ENCODE measurements around the gene NT5M. TPM values are rescaled to one million over a fixed set of nuclear protein-coding genes. Genes with fewer than 3 reads are reported as not detected.
"Not testable (repeated sequence)": the region's sequence is repeated elsewhere in the genome, so short reads cannot be mapped to it uniquely, and the experiment has no call there.

NT5M gene
- total and polyA plus RNA-seq, 5 donors: 3.4 to 6.3 (median 5.3) TPM

DNA sequence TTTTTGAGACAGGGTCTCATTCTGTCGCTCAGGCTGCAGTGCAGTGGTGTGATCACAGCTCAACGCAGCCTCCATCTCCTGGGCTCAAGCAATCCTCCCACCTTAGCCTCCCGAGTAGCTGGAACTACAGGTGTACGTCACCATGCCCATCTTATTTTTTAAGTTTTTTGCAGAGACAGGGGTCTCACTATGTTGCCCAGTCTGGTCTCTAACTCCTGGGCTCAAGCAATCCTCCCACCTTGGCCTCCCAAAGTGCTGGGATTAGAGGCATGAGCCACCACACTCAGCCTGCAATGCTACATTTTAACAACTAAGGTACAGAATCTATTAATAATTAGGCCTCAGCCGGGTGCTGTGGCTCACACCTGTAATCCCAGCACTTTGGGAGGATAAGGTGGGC, 25.7 kb upstream of the NT5M start:
- intact Hi-C loops (cut with DNase I); DNase-seq; H3K9me3 ChIP-seq (ENCODE audit: control insufficient read depth, low read length); H3K27me3 ChIP-seq (ENCODE audit: control insufficient read depth, insufficient read depth); H3K27ac ChIP-seq (ENCODE audit: low read length); ATAC-seq; H3K4me1 ChIP-seq (ENCODE audit: control insufficient read depth, insufficient read depth, low read length); H3K4me3 ChIP-seq (ENCODE audit: low read length): not testable (repeated sequence)
- WGBS: 95% methylated on average over 5 of the region's 5 CpGs

DNA sequence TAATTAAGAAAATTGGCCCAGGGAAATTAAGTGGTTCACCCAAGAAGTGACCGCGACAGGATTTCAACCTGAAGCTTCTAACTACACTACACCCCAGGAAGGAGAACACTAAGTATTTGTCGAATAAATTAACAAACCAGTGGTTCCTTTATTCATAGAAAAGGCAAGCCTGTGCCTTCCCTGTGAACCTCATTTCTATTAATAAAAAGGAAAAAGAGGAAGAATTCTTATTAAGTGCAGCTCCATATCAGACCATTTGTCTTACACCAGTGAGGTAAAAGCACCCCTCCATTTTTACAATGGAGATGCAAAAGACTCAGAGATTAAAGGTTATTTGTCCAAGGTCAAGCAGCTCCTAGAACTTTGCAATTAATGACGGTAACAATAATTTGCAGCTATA, 23.9 kb upstream of the NT5M start:
- no peak for ATAC-seq
- intact Hi-C loops (cut with DNase I): no loop called here
- DNase-seq: no peak
- peaks cover 2% of the 10 kb centered on the region for H3K4me1 ChIP-seq (ENCODE audit: control insufficient read depth, insufficient read depth, low read length)
- no peaks in the 10 kb centered on the region for H3K27me3 ChIP-seq (ENCODE audit: control insufficient read depth, insufficient read depth)
- no peak overlapping the region for H3K27ac ChIP-seq (ENCODE audit: low read length)
- WGBS: 78% methylated on average over 4 of the region's 4 CpGs
- peak overlapping the region; percentile 61 for H3K4me3 ChIP-seq (ENCODE audit: low read length)
- no peaks in the 10 kb centered on the region for H3K9me3 ChIP-seq (ENCODE audit: control insufficient read depth, low read length)

DNA sequence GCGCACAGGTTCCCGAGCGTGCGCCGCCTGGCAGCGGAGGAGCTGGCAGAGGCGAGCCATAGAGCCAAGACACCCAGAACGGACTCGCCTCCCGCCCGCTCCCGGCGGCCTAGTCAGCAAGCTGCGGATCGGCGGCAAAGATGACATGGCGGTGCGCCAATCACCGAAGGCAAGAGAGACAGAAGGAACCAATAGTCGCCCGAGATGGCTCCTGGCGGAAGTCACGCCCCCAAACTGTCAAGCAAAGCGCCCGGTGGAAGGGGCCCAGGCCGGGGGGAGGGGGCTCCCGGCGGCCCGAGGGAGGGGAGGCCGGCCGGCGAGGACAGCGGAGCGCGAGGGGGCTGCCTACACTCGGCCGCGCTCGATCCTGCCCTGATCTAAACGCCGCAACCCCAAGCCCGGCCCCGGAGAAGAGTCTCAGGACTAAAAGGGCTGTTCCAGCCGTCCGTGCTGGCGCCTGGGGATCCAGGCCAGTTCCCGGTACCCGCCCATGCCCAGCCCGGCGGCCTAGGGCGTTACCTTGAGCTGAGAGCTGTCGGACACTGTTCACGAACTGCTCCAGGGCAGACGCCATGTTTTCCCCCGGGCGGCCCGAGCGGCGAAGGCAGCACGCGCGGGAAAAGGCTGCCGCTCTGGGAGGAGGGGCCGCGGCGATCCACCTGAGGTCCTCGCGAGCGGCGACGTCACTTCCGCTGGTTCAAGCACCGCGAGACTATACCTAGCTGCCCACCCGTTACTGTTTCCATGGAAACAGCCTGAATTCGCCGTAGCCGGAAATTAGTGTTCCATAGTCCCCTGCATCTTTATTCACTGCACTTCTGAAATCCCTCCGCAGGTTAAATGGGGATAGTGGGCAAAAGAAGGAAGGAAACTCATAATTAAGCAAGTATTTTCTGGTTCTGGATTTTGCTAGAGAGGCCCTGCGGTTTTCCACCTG, 22.3 kb upstream of the NT5M start, which contains the start of gene COPS3:
TSS of gene COPS3 (minus strand) at position 634 of the 937 bp plus-strand sequence. CDS start at position 574, 60 bp downstream.
- DNase-seq: peak; percentile 99 to 100 (median 99)
- Histone ChIP-seq H3K27me3 (ENCODE audit: control insufficient read depth, insufficient read depth) (no peaks in the 10 kb centered on the region), H3K9me3 (ENCODE audit: control insufficient read depth, low read length) (no peaks in the 10 kb centered on the region), H3K4me3 (ENCODE audit: low read length) (peak within 1 kb of the TSS; percentile 61), H3K27ac (ENCODE audit: low read length) (peak within 1 kb of the TSS; percentile 86), H3K4me1 (ENCODE audit: control insufficient read depth, insufficient read depth, low read length) (peaks cover 2% of the 10 kb centered on the region)
- intact Hi-C loops (cut with DNase I): no loop called here
- ATAC-seq: peak; percentile 98
- under 1% methylated on average over 80 of the region's 80 CpGs for WGBS

DNA sequence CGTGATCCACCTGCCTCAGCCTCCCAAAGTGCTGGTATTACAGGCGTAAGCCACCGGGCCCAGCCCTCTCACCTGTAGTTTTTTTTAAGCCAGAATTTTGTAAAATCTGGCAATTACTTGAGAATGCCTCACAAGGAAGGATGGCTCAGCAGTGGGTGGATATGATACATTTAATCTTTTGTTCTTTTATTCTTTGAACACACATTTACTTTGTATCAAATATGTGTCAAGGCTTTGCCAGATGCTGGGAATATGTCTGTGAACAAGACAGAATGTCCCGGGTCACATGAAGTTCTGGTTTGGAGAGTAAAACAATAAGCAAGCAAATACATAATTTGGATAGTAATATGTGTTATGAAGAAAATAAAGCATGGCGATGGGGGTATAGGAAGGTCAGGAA, 17.2 kb upstream of the NT5M start:
- no peaks in the 10 kb centered on the region for H3K27me3 ChIP-seq (ENCODE audit: control insufficient read depth, insufficient read depth)
- H3K9me3 ChIP-seq (ENCODE audit: control insufficient read depth, low read length): no peaks in the 10 kb centered on the region
- DNase-seq (no peak), ATAC-seq (no peak)
- peaks cover 2% of the 10 kb centered on the region for H3K4me1 ChIP-seq (ENCODE audit: control insufficient read depth, insufficient read depth, low read length)
- 92% methylated on average over 5 of the region's 5 CpGs for WGBS
- intact Hi-C loops (cut with DNase I): no loop called here
- no peak overlapping the region for H3K4me3 ChIP-seq (ENCODE audit: low read length)
- no peak overlapping the region for H3K27ac ChIP-seq (ENCODE audit: low read length)

DNA sequence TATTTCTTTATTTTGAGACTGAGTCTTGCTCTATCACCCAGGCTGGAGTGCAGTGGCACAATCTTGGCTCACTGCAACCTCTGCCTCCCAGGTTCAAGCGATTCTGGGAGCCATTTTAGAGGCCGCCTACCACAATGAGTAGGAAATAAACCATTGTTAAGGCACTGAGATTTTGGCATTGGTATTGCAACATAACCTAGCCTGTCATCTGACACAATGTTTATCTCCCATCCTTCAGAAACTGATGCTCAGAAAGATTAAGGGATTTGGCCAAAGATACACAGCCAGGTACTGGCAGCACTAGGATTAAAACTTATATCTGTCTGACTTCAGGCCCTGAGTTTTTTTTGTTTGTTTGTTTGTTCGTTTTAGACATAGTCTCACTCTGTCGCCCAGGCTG, 14.1 kb upstream of the NT5M start:
- intact Hi-C loops (cut with DNase I): no loop called here
- Histone ChIP-seq H3K4me1 (ENCODE audit: control insufficient read depth, insufficient read depth, low read length) (no peaks in the 10 kb centered on the region), H3K27ac (ENCODE audit: low read length) (no peak overlapping the region), H3K27me3 (ENCODE audit: control insufficient read depth, insufficient read depth) (no peaks in the 10 kb centered on the region), H3K9me3 (ENCODE audit: control insufficient read depth, low read length) (no peaks in the 10 kb centered on the region), H3K4me3 (ENCODE audit: low read length) (no peak overlapping the region)
- ATAC-seq (no peak), DNase-seq (no peak)
- 81% methylated on average over 4 of the region's 4 CpGs for WGBS

DNA sequence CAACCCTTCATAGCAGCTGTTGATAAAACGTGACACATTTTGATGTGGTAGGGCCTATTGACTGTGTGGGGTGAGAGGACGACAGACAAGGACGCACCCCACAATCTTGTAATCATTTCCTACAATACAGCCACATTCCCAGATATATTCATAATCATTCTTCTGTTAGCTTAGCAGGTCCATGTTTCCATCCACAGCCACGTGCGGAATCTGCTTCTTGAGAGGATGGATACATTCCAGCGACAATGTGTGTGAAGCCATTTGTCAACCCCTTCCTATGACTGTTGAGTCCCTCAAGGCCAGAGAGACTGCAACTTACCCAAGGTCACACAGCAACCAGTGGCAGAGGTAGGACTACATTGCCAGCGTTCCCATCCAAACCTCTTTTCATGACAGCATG, 13.5 kb upstream of the NT5M start:
- H3K4me3 ChIP-seq (ENCODE audit: low read length): no peak overlapping the region
- no peak overlapping the region for H3K27ac ChIP-seq (ENCODE audit: low read length)
- no peaks in the 10 kb centered on the region for H3K9me3 ChIP-seq (ENCODE audit: control insufficient read depth, low read length)
- ATAC-seq (no peak), DNase-seq (no peak)
- H3K27me3 ChIP-seq (ENCODE audit: control insufficient read depth, insufficient read depth): no peaks in the 10 kb centered on the region
- intact Hi-C loops (cut with DNase I): no loop called here
- 77% methylated on average over 7 of the region's 7 CpGs for WGBS
- no peaks in the 10 kb centered on the region for H3K4me1 ChIP-seq (ENCODE audit: control insufficient read depth, insufficient read depth, low read length)

DNA sequence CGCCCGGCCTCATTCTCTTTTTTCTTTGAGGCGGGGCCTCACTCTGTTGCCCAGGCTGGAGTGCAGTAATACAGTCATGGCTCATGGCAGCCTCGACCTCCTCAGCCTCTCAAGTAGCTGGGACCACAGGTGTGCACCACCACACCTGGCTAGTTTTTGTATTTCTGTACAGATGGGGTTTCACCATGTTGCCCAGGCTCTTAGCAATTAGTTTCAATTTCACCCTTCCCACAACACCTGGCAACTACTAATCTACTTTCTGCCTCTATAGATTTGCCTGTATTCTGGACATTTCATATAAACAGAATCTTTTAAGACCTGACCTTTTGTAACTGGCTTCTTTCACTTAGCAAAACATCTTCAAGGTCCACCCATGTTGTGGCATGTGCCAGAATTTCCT, 8.0 kb upstream of the NT5M start:
- intact Hi-C loops (cut with DNase I): no loop called here
- 95% methylated on average over 4 of the region's 4 CpGs for WGBS
- no peaks in the 10 kb centered on the region for H3K4me1 ChIP-seq (ENCODE audit: control insufficient read depth, insufficient read depth, low read length)
- no peaks in the 10 kb centered on the region for H3K9me3 ChIP-seq (ENCODE audit: control insufficient read depth, low read length)
- ATAC-seq: no peak
- H3K27ac ChIP-seq (ENCODE audit: low read length): no peak overlapping the region
- H3K4me3 ChIP-seq (ENCODE audit: low read length): no peak overlapping the region
- DNase-seq: no peak
- no peaks in the 10 kb centered on the region for H3K27me3 ChIP-seq (ENCODE audit: control insufficient read depth, insufficient read depth)

DNA sequence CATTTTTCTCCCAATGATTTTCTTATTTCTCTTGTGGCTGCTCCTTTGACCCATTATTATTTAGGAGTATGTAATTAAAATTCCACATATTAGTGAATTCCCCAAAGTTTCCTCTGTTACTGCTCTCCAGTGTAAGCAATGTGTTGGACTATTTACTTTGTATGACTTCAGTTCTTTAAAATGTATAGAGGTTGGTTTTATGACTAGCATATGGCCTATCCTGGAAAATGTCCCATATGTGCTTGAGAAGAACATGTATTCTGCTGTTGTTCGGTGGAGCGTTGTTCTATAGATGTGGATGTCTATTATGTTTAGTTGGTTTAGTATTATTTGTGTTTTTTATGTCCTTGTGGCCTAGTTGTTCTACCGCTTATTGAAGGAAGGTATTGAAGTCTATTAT, 6.0 kb upstream of the NT5M start:
- Histone ChIP-seq H3K4me1 (ENCODE audit: control insufficient read depth, insufficient read depth, low read length) (no peaks in the 10 kb centered on the region), H3K27me3 (ENCODE audit: control insufficient read depth, insufficient read depth) (no peaks in the 10 kb centered on the region), H3K27ac (ENCODE audit: low read length) (no peak overlapping the region), H3K4me3 (ENCODE audit: low read length) (no peak overlapping the region), H3K9me3 (ENCODE audit: control insufficient read depth, low read length) (no peaks in the 10 kb centered on the region)
- intact Hi-C loops (cut with DNase I): no loop called here
- 89% methylated on average over 3 of the region's 3 CpGs for WGBS
- ATAC-seq (no peak), DNase-seq (no peak)

DNA sequence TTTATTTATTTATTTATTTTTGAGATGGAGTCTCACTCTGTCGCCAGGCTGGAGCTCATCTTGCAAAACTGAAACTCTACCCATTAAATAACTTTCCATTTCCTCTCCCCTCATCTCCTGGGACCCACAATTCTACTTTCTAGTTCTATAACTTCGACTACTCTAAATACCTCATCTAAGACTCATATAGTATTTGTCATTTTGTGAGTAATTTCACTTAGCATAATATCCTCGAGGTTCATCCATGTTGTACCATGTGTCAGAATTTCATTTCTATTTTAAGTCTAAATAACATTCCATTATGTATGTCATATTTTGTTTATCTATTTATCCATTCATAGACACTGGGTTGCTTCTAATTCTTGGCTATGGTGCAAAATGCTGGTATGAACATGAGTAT, 5.1 kb upstream of the NT5M start:
- no peak overlapping the region for H3K4me3 ChIP-seq (ENCODE audit: low read length)
- 53% methylated on average over 3 of the region's 3 CpGs for WGBS
- H3K9me3 ChIP-seq (ENCODE audit: control insufficient read depth, low read length): no peaks in the 10 kb centered on the region
- no peak for DNase-seq
- no peaks in the 10 kb centered on the region for H3K4me1 ChIP-seq (ENCODE audit: control insufficient read depth, insufficient read depth, low read length)
- H3K27ac ChIP-seq (ENCODE audit: low read length): no peak overlapping the region
- ATAC-seq: no peak
- intact Hi-C loops (cut with DNase I): no loop called here
- H3K27me3 ChIP-seq (ENCODE audit: control insufficient read depth, insufficient read depth): no peaks in the 10 kb centered on the region

DNA sequence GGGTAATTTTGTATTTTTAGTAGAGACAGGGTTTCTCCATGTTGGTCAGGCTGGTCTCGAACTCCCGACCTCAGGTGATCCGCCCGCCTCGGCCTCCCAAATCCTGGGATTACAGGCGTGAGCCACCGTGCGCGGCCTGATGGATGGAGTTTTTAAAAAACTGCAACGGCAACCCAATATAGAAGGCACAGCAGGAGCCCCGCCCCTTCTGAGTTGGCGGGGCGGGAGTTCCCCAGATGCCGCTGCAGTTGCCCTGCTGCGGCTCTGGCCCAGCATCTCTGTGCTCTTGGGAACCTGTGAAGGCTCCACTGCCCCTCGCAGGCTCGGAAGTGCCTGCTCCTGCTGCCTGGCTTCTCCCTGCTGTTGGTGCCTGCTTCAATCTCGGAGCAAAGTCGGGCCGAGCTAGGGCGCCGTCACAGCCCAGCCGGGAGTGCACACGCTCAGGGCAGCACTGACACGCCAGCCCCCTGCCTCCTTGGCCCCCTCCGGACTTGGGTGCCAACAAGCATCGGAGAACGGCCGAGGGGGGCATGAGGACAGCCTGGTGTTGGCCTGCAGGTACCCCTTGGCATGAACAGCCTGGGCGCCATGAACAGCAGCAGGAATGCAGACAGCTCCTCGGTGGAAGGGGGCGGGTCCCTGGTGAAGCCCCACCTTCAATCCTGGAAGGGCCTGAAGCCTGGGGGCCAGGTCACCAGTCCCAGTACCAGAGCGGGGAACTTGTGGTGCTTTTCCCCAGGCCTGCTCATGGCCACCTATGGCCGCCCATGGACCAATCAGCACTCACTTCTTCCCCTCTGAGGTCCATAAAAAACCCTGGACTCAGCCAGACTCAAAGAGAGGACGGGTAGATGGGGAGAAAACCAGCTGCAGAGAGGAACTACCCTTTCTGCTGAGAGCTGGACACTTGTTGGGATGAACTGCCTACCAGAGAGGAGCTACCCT, 2.3 kb upstream of the NT5M start:
- peak; percentile 64 to 70 for ATAC-seq
- Histone ChIP-seq H3K4me3 (ENCODE audit: low read length) (peak overlapping the region; percentile 0), H3K27ac (ENCODE audit: low read length) (no peak overlapping the region), H3K4me1 (ENCODE audit: control insufficient read depth, insufficient read depth, low read length) (no peaks in the 10 kb centered on the region), H3K9me3 (ENCODE audit: control insufficient read depth, low read length) (no peaks in the 10 kb centered on the region), H3K27me3 (ENCODE audit: control insufficient read depth, insufficient read depth) (no peaks in the 10 kb centered on the region)
- intact Hi-C loops (cut with DNase I): no loop called here
- DNase-seq: peak; percentile 62 to 84 (median 79)
- WGBS: 10% methylated on average over 35 of the region's 35 CpGs

DNA sequence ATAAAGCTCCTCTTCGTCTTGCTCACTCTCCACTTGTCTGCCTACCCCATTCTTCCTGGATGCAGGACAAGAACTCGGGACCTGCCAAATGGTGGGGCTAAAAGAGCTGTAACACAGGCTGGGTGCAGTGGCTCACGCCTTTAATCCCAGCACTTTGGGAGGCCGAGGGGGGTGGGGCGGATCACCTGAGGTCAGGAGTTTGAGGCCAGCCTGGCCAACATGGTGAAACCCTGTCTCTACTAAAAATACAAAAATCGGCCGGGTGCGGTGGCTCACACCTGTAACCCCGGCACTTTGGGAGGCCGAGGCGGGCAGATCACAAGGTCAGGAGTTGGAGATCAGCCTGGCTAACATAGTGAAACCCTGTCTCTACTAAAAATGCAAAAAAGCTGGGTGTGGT, 1.5 kb upstream of the NT5M start:
- H3K27me3 ChIP-seq (ENCODE audit: control insufficient read depth, insufficient read depth); H3K27ac ChIP-seq (ENCODE audit: low read length); intact Hi-C loops (cut with DNase I); H3K9me3 ChIP-seq (ENCODE audit: control insufficient read depth, low read length); H3K4me1 ChIP-seq (ENCODE audit: control insufficient read depth, insufficient read depth, low read length); DNase-seq; ATAC-seq; H3K4me3 ChIP-seq (ENCODE audit: low read length): not testable (repeated sequence)
- WGBS: 96% methylated on average over 11 of the region's 11 CpGs

All from right cardiac atrium (tissue), 5 donors.